K562 (cell line): Measurements from ENCODE around the gene FADS1. TPM values are rescaled to one million over a fixed set of nuclear protein-coding genes. Genes with fewer than 3 reads are reported as not detected.
A peak's percentile ranks its signal among the peaks of the same experiment; 100 is the strongest.

Experiments
- ATAC-seq: fragments of 200-7000 bp; cut with Tn5 transposase; 3 replicates; pipeline ENCODE4 v1.9.1; 2020; ENCODE audit warnings: moderate library complexity
- BruUV-seq: library from RNA; stranded (reverse); fragments of 400-500 nt; replicated peaks from 2 replicates; lab custom pipeline; 2021; lab: Mats Ljungman, UMichigan
- CTCF ChIA-PET: fragments of 300-600 bp; formaldehyde crosslinking; extraction: SDS; loops from one replicate; lab custom pipeline; 2021; ENCODE audit warnings: low intra/inter-chr PET ratio; lab: Yijun Ruan, JAX
- POLR2A ChIA-PET: fragments of 300-600, 350-650 bp; sonication (Branson Sonifier 250); formaldehyde crosslinking; extraction: SDS; loops from one replicate; lab custom pipeline; 2021; ENCODE audit warnings: antibody characterized with exemption, inconsistent platforms; lab: Yijun Ruan, JAX
- DNase-seq, 4 experiments: peaks; one replicate each; pipeline versions ENCODE4 v3.0.0 to v3.0.0-alpha.2; 2011 to 2018; ENCODE audit warnings: low spot score in 3 of 4, mixed read lengths in 3 of 4; ENCODE audit errors: extremely low read depth in 1 of 4
- FAIRE-seq: peaks from 2 replicates; lab custom pipeline; 2011; peaks lifted over from hg19 to GRCh38; lab: Jason Lieb, UNC
- H2AFZ ChIP-seq: 2 replicates; pipeline ENCODE4 v1.6.0; 2011; ENCODE audit warnings: low read depth, low read length, control low read depth, inconsistent platforms
- H3K27ac ChIP-seq: fragments of 200-600 bp; 3 replicates; pipeline ENCODE4 v1.8.0; 2011; ENCODE audit warnings: low read depth, mild to moderate bottlenecking, control low read depth, inconsistent platforms, low read length, moderate library complexity, mixed read lengths; ENCODE audit errors: extremely low read depth
- H3K27me3 ChIP-seq, 2 experiments: fragments of 300-600 bp in 1 of 2; 2 replicates in 1 of 2; 3 replicates in 1 of 2; pipeline versions ENCODE4 v1.6.0 to v1.8.0; 2011; ENCODE audit warnings: inconsistent platforms in 2 of 2, low read length in 2 of 2, mild to moderate bottlenecking in 1 of 2, mixed read lengths in 1 of 2, moderate library complexity in 1 of 2; ENCODE audit not compliant: control insufficient read depth in 2 of 2, insufficient read depth in 2 of 2
- H3K36me3 ChIP-seq: fragments of 300-600 bp; 3 replicates; pipeline ENCODE4 v1.8.0; 2011; ENCODE audit warnings: mild to moderate bottlenecking, low read length, inconsistent platforms; ENCODE audit not compliant: control insufficient read depth, insufficient read depth
- H3K4me1 ChIP-seq, 2 experiments: fragments of 200-600 bp in 1 of 2; replicated peaks in 1 of 2; 2 replicates in 1 of 2; 3 replicates in 1 of 2; pipeline versions ENCODE4 v1.5.1 to v1.8.0; 2011; ENCODE audit warnings: inconsistent platforms in 2 of 2, low read length in 2 of 2, mild to moderate bottlenecking in 1 of 2, mixed read lengths in 1 of 2, moderate library complexity in 1 of 2; ENCODE audit not compliant: control insufficient read depth in 2 of 2, insufficient read depth in 2 of 2
- H3K4me2 ChIP-seq: 2 replicates; pipeline ENCODE4 v1.6.1; 2011; ENCODE audit warnings: low read length, control low read depth, inconsistent platforms, mixed read lengths; ENCODE audit not compliant: insufficient read depth
- H3K4me3 ChIP-seq: fragments of 200-600 bp; sonication (generic), shearing (Covaris generic); 2 replicates; pipeline ENCODE4 v1.5.1; 2016; ENCODE audit warnings: control low read depth, inconsistent platforms
- H3K79me2 ChIP-seq: fragments of 200-600 bp; 3 replicates; pipeline ENCODE4 v1.8.0; 2011; ENCODE audit warnings: low read length, inconsistent platforms; ENCODE audit not compliant: control insufficient read depth, insufficient read depth
- H3K9ac ChIP-seq, 2 experiments: 2 replicates each; pipeline versions ENCODE4 v1.6.0 to v1.6.1; 2011; ENCODE audit warnings: low read depth in 2 of 2, low read length in 2 of 2, control low read depth in 1 of 2, inconsistent platforms in 1 of 2, mild to moderate bottlenecking in 1 of 2, mixed read lengths in 1 of 2; ENCODE audit not compliant: insufficient read depth in 1 of 2
- H3K9me1 ChIP-seq: one replicate; pipeline ENCODE4 v1.6.0; 2011; ENCODE audit warnings: inconsistent platforms, mild to moderate bottlenecking, low read length, moderate library complexity; ENCODE audit not compliant: control insufficient read depth, insufficient read depth
- H3K9me3 ChIP-seq: replicated peaks from 2 replicates; pipeline ENCODE4 v1.5.1; 2011; ENCODE audit warnings: low read depth, low read length, inconsistent platforms; ENCODE audit not compliant: control insufficient read depth, insufficient read depth
- H4K20me1 ChIP-seq: replicated peaks from 2 replicates; pipeline ENCODE4 v1.6.1; 2011; ENCODE audit warnings: low read length, inconsistent platforms, mixed read lengths; ENCODE audit not compliant: control insufficient read depth, insufficient read depth
- E2F6 ChIP-seq, 2 experiments: IDR thresholded peaks; 2 replicates each; pipeline ENCODE4 v1.6.1; 2011; ENCODE audit warnings: borderline replicate concordance in 1 of 2, control low read depth in 1 of 2, low read depth in 1 of 2, low read length in 1 of 2, mild to moderate bottlenecking in 1 of 2, mixed read lengths in 1 of 2, moderate library complexity in 1 of 2; ENCODE audit not compliant: insufficient read depth in 1 of 2, insufficient read length in 1 of 2, poor library complexity in 1 of 2, severe bottlenecking in 1 of 2; ENCODE audit errors: extremely low read depth in 1 of 2
- ETS1 ChIP-seq: conservative IDR thresholded peaks from 2 replicates; pipeline ENCODE4 v1.6.1; 2011; ENCODE audit warnings: low read depth, mild to moderate bottlenecking, low read length; ENCODE audit not compliant: control insufficient read depth
- FOXJ2 ChIP-seq: fragments of 200-800 bp; sonication (Bioruptor generic); IDR thresholded peaks from 2 replicates; pipeline ENCODE4 v1.6.1; 2016; ENCODE audit warnings: missing genetic modification characterization, missing compliant biosample characterization
- KLF6 ChIP-seq: fragments of 250-450 bp; sonication (Bioruptor Pico); IDR thresholded peaks from 2 replicates; pipeline ENCODE4 v1.4.0; 2020; ENCODE audit warnings: mild to moderate bottlenecking, moderate library complexity, borderline replicate concordance
- MECOM ChIP-seq: fragments of 250-450 bp; sonication (Bioruptor Pico); IDR thresholded peaks from 2 replicates; pipeline ENCODE4 v1.8.0; 2022; ENCODE audit warnings: inconsistent platforms
- MEIS2 ChIP-seq: fragments of 450-650 bp; IDR thresholded peaks from 2 replicates; pipeline ENCODE4 v1.6.1; 2014; ENCODE audit warnings: mild to moderate bottlenecking; ENCODE audit not compliant: partially characterized antibody
- PURB ChIP-seq: sonication (generic); formaldehyde crosslinking; IDR thresholded peaks from 2 replicates; pipeline ENCODE4 v1.9.0; 2021; ENCODE audit warnings: low read depth, mild to moderate bottlenecking, missing genetic modification reagents
- TAF7 ChIP-seq: fragments of 450-650 bp; IDR thresholded peaks from 2 replicates; pipeline ENCODE4 v1.6.1; 2016; ENCODE audit warnings: missing genetic modification characterization, missing compliant biosample characterization
- TAF9B ChIP-seq: fragments of 450-650 bp; IDR thresholded peaks from 2 replicates; pipeline ENCODE4 v1.6.1; 2018; ENCODE audit warnings: mild to moderate bottlenecking; ENCODE audit not compliant: partially characterized antibody
- TEAD4 ChIP-seq, 2 experiments: sonication (generic) in 1 of 2; formaldehyde crosslinking in 1 of 2; IDR thresholded peaks; 2 replicates each; pipeline versions ENCODE4 v1.6.1 to v1.8.0; 2012 to 2022; ENCODE audit warnings: borderline replicate concordance in 1 of 2, inconsistent platforms in 1 of 2, low read length in 1 of 2, mild to moderate bottlenecking in 1 of 2, missing genetic modification reagents in 1 of 2
- YBX1 ChIP-seq: fragments of 450-650 bp; IDR thresholded peaks from 2 replicates; pipeline ENCODE4 v1.7.1; 2016; ENCODE audit warnings: mild to moderate bottlenecking
- ZBTB33 ChIP-seq: sonication (generic); formaldehyde crosslinking; IDR thresholded peaks from 2 replicates; pipeline ENCODE4 v1.8.1; 2023; ENCODE audit warnings: mild to moderate bottlenecking, missing genetic modification reagents
- ZNF197 ChIP-seq: fragments of 200-800 bp; sonication (Bioruptor generic); IDR thresholded peaks from 2 replicates; pipeline ENCODE4 v1.6.1; 2016; ENCODE audit warnings: low read depth, missing genetic modification characterization, missing compliant biosample characterization
- ZNF274 ChIP-seq: IDR thresholded peaks from 2 replicates; pipeline ENCODE4 v1.6.1; 2011; ENCODE audit warnings: low read depth, mild to moderate bottlenecking, low read length, moderate library complexity, borderline replicate concordance
- ZZZ3 ChIP-seq: fragments of 450-650 bp; IDR thresholded peaks from 2 replicates; pipeline ENCODE4 v1.6.1; 2016; ENCODE audit warnings: antibody characterized with exemption, mild to moderate bottlenecking, moderate library complexity
- WGBS: fragments of 100-300 bp; shearing (Covaris generic); methylation state at CpG from one replicate; pipeline ENCODE4 v1.1.6; 2016; ENCODE audit warnings: low coverage, mixed read lengths; ENCODE audit not compliant: insufficient coverage; ENCODE audit errors: missing lambda C conversion rate; 5-methylcytosine and 5-hydroxymethylcytosine counted together
- in situ Hi-C: fragments of 300-500 bp; cut with MboI; formaldehyde crosslinking; loops from 4 replicates; pipeline ENCODE4 v1.15.0; 2018; ENCODE audit warnings: inconsistent platforms, mixed read lengths
- intact Hi-C: fragments of 100-400 bp; cut with micrococcal nuclease; formaldehyde crosslinking; loops from 2 replicates; pipeline ENCODE4 v1.14.2; 2022
- polyA plus RNA-seq, 8 experiments: library from polyadenylated mRNA; depleted of rRNA in 4 of 8; stranded (reverse) in 5 of 8; unstranded in 3 of 8; fragments of >200 nt; fragmentation: Nextera tagmentation in 2 of 8; fragmentation: Illumina TruSeq in 1 of 8; extraction: Ambion mirVana in 2 of 8; extraction: Trizol in 1 of 8; gene quantifications; 2 replicates each; pipeline versions ENCODE4 v1.2.1 to v1.2.3, GENCODE V29; 2011 to 2014; ENCODE audit warnings: inconsistent platforms in 1 of 8, missing spikeins in 1 of 8
- total RNA-seq, 7 experiments: library from RNA; depleted of rRNA in 6 of 7; stranded (reverse); fragments of >200 nt in 6 of 7; fragmentation: Illumina TruSeq in 2 of 7; extraction: Trizol in 2 of 7; gene quantifications; 2 replicates each; pipeline versions ENCODE4 v1.2.1 to v1.2.3, GENCODE V29; 2011 to 2021; ENCODE audit warnings: low replicate concordance in 1 of 7

Gene FADS1
- total and polyA plus RNA-seq, 9 of the 15 experiments (the other 6 are each of a cell fraction or from before 2014, with no cell fraction given): 110 to 864 (median 364) TPM

- in situ Hi-C loops: no loop called here
- ChIA-PET POLR2A (interaction anchor here (0.6 to 2.3 kb wide), 10 partner anchors 10 to 47 kb away, joined by 3 to 8 read pairs (median 4); no protein-coding TSS in a partner anchor), CTCF (no interaction called here)
- Histone ChIP-seq H3K27me3 (no peaks in the 10 kb centered on the region), H3K27ac (peak overlapping the region; percentile 100), H3K9me3 (no peaks in the 10 kb centered on the region), H3K4me3 (0 out of 2 replicates have a peak overlapping the region, but pooled peaks have one; percentile 4), H3K9ac (peak overlapping the region; percentile 86 to 93), H2AFZ (peak overlapping the region; percentile 63), H3K4me2 (peak overlapping the region; percentile 75), H3K4me1 (peaks cover 51 to 62% of the 10 kb centered on the region in 2 experiments), H3K36me3 (peaks cover under 1% of the 10 kb centered on the region; the same call in 1 of the 3 replicates), H3K9me1 (peaks cover 15% of the 10 kb centered on the region), H3K79me2 (peaks cover 36% of the 10 kb centered on the region; the same call in 2 of the 3 replicates), H4K20me1 (no peaks in the 10 kb centered on the region)
- 27% methylated on average over 11 of the region's 12 CpGs for WGBS
- intact Hi-C loops: loop anchor here (1.0 to 2.0 kb wide), 2 partner anchors 17 to 36 kb away; partner anchors contain the start of gene FADS1
- ATAC-seq: peak; percentile 97
- BruUV-seq: TSS peak; percentile 99
- peak; percentile 93 to 98 (median 94) for DNase-seq
- peak; percentile 97 for FAIRE-seq
- TF ChIP-seq ZNF274 (no peak), ZZZ3 (no peak), MECOM (CRISPR knock-in tag) (peak; percentile 81), ETS1 (peak; percentile 75; the same call in 1 of the 2 replicates), TAF7 (tag) (no peak), FOXJ2 (tag) (no peak), MEIS2 (peak; percentile 65), ZBTB33 (CRISPR knock-in tag) (no peak), KLF6 (CRISPR knock-in tag) (peak; percentile 15; the same call in 1 of the 2 replicates), E2F6 (IDR thresholded peaks at IDR 0.05; ENCODE audit: borderline replicate concordance in 1 of 2, extremely low read depth in 1 of 2, insufficient read depth in 1 of 2, insufficient read length in 1 of 2, low read depth in 1 of 2, low read length in 1 of 2, poor library complexity in 1 of 2, severe bottlenecking in 1 of 2) (peak; percentile 9 to 29), TEAD4 (IDR thresholded peaks at IDR 0.05; ENCODE audit: low read length) (peak; percentile 76), TEAD4 (CRISPR knock-in tag; IDR thresholded peaks at IDR 0.05; ENCODE audit: borderline replicate concordance) (no peak), TAF9B (no peak), YBX1 (no peak), ZNF197 (peak; percentile 47), PURB (CRISPR knock-in tag) (no peak)
These were observed 17.7 kb upstream of the FADS1 start for GRCh38 chr11:61834278-61835048.
